ENCODE results near the gene AKT1.

The AKT1 gene

DNA sequence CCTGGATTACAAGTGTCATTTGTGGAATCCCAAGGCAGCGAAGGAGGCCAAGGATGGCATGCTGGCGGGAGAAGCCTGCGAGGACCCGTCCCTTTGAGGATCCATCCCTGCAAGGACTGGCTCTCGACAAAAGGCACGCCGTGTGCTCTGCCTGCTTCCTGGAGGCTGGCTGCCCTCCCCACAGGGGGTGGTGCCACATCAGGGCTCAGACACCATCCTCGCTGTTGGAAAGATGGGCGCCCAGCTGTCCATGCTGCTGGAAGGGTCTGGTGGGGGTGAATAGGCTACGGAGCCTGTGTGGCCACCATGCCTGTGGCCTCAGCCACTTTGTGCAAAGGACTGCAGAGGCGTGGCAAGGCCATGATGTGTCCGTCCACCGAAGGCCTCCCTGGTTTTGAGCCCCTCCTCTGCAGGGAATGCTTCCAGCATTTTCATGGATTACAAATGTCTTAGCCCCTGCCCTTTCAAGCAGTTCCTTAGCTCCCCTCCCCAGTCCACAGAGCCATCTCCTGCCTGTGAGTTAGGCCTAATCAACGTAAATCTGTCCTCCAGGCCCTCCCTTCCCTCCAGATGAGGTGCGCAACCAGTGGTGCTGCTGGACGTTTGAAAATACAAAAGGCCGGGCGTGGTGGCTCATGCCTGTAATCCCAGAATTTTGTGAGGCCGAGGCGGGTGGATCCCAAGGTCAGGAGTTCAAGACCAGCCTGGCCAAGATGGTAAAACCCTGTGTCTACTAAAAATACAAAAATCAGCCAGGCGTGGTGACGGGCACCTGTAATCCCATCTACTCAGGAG is 27.5 kb upstream of the AKT1 start:
- no peak overlapping the region for H3K4me2 ChIP-seq
- peaks cover 10% of the 10 kb centered on the region for H3K4me1 ChIP-seq (ENCODE audit: low read depth, poor library complexity, severe bottlenecking)
- no peaks in the 10 kb centered on the region for H4K20me1 ChIP-seq (ENCODE audit: insufficient read depth)
- H3K9ac ChIP-seq = no peak overlapping the region
- no peaks in the 10 kb centered on the region; the same call in 1 of the 2 replicates for H3K27me3 ChIP-seq (ENCODE audit: insufficient read depth, low read depth)
- no peak overlapping the region for H3K4me3 ChIP-seq (IDR thresholded peaks at IDR 0.05; ENCODE audit: insufficient read depth, low read depth, low read length)
- H3K36me3 ChIP-seq (ENCODE audit: insufficient read depth) = no peaks in the 10 kb centered on the region
- no peaks in the 10 kb centered on the region for H3K79me2 ChIP-seq (ENCODE audit: insufficient read depth, low read depth)
- no peak overlapping the region for H3K27ac ChIP-seq
- TF ChIP-seq, protein P1, sequence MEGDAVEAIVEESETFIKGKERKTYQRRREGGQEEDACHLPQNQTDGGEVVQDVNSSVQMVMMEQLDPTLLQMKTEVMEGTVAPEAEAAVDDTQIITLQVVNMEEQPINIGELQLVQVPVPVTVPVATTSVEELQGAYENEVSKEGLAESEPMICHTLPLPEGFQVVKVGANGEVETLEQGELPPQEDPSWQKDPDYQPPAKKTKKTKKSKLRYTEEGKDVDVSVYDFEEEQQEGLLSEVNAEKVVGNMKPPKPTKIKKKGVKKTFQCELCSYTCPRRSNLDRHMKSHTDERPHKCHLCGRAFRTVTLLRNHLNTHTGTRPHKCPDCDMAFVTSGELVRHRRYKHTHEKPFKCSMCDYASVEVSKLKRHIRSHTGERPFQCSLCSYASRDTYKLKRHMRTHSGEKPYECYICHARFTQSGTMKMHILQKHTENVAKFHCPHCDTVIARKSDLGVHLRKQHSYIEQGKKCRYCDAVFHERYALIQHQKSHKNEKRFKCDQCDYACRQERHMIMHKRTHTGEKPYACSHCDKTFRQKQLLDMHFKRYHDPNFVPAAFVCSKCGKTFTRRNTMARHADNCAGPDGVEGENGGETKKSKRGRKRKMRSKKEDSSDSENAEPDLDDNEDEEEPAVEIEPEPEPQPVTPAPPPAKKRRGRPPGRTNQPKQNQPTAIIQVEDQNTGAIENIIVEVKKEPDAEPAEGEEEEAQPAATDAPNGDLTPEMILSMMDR (conservative IDR thresholded peaks at IDR 0.05; ENCODE audit: low read depth, low read length) = no peak
- no peak overlapping the region for H2AFZ ChIP-seq (ENCODE audit: low read depth)

DNA sequence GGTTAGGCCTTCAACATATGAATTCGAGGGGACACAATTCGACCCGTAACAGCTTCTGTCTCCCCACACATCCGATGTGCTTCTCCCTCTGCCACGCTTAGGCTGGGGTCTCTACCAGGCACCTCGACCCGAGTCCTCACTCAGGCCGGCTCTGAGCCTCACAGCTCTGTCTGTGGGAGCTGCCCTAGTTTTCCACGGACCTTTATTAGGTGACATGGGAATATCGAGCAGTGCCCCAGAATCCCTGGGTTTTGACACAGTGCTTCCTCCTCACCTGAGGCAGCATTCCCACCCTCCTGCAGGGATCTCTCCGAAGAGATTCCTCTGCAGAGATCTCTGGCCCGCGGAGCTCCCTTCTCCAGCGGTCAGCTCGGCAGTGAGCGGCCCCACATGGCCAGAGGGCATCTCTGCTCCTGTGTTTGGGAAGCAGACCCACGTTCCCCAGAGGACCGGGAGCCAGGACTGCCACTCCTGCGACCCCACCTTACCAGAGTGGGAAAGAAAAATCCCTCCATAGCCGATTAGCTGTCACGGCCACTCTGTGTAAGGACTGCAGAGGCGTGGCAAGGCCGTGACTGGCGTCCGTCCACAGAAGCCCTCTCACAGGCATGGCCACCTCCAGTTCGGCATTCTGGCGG is 26.5 kb upstream of the AKT1 start:
- H3K36me3 ChIP-seq (ENCODE audit: insufficient read depth) = no peaks in the 10 kb centered on the region
- no peaks in the 10 kb centered on the region for H4K20me1 ChIP-seq (ENCODE audit: insufficient read depth)
- peaks cover under 1% of the 10 kb centered on the region for H3K4me1 ChIP-seq (ENCODE audit: low read depth, poor library complexity, severe bottlenecking)
- no peak overlapping the region for H3K4me3 ChIP-seq (IDR thresholded peaks at IDR 0.05; ENCODE audit: insufficient read depth, low read depth, low read length)
- no peak overlapping the region for H3K27ac ChIP-seq
- H3K9ac ChIP-seq = no peak overlapping the region
- TF ChIP-seq, protein P1 (conservative IDR thresholded peaks at IDR 0.05; ENCODE audit: low read depth, low read length) = no peak
- H3K27me3 ChIP-seq (ENCODE audit: insufficient read depth, low read depth) = no peaks in the 10 kb centered on the region; the same call in 1 of the 2 replicates
- H3K79me2 ChIP-seq (ENCODE audit: insufficient read depth, low read depth) = no peaks in the 10 kb centered on the region
- H2AFZ ChIP-seq (ENCODE audit: low read depth) = no peak overlapping the region
- H3K4me2 ChIP-seq = no peak overlapping the region

DNA sequence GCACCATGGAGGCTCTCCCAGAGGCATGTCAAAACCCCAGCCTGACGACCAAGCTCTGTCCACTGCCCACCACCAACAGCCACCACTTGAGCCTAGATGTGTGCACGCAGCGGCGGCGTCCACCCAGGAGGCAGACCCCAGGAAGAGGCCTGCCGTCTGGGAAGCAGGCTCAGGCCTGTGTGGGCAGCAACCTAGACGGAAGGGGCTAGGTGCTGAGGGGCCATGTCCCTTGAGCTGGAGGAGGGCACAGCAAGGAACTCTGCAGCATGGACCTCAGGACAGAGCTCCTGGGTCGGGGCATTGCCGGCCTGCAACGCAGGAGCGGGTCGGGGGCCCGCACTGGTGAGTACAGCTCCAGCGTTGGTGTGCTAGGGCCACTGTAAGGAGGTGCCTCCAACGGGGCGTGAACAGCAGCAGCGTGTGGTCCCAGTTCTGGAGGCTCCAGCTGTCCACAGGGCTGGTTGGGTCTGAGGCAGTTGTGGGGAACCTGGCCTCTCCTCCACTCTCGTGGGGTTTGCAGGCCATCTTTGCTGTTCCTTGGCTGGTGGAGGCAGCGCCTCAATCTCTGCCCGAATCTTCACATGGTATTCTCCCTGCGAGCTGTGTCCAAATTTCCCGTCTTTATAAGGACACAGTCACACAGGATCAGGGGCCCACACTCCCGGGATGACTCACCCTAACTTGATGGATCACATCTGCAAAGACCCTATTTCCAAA is 25.8 kb upstream of the AKT1 start:
- H2AFZ ChIP-seq (ENCODE audit: low read depth) = no peak overlapping the region
- H4K20me1 ChIP-seq (ENCODE audit: insufficient read depth) = no peaks in the 10 kb centered on the region
- TF ChIP-seq, protein P1 (conservative IDR thresholded peaks at IDR 0.05; ENCODE audit: low read depth, low read length) = no peak
- H3K79me2 ChIP-seq (ENCODE audit: insufficient read depth, low read depth) = no peaks in the 10 kb centered on the region
- H3K9ac ChIP-seq = no peak overlapping the region
- no peak overlapping the region for H3K4me2 ChIP-seq
- no peaks in the 10 kb centered on the region for H3K4me1 ChIP-seq (ENCODE audit: low read depth, poor library complexity, severe bottlenecking)
- no peaks in the 10 kb centered on the region; the same call in 1 of the 2 replicates for H3K27me3 ChIP-seq (ENCODE audit: insufficient read depth, low read depth)
- H3K27ac ChIP-seq = no peak overlapping the region
- H3K36me3 ChIP-seq (ENCODE audit: insufficient read depth) = no peaks in the 10 kb centered on the region
- no peak overlapping the region for H3K4me3 ChIP-seq (IDR thresholded peaks at IDR 0.05; ENCODE audit: insufficient read depth, low read depth, low read length)

DNA sequence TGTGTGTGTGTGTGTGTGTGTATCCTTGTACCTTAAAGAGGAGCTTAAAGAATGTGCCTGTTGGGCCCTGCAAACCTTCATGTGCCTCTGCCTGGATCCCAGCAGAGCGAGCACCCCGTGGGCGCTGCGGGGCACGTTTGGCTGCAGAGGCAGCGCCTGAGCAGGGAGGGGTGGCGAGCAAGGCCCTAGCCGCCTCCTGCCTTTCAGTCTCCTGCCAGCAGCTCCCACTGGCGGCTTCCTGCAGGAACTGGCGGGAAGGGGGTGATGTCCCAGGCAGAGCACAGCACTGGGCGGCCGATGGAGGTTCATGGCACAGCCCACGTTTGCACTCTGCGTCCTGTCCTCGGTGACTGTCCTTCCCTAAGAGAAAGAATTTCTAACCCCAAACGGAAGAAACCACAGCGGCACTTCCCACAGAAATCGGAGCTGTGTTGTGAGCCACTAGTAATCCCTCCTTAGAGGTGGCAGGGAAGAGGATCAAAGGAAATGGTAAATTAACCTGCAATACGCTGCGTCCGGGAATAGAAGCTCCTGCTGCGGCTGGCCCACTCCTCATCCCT is 25.2 kb upstream of the AKT1 start:
- Histone ChIP-seq H3K9ac (no peak overlapping the region), H3K27ac (no peak overlapping the region), H3K27me3 (ENCODE audit: insufficient read depth, low read depth) (no peaks in the 10 kb centered on the region; the same call in 1 of the 2 replicates), H2AFZ (ENCODE audit: low read depth) (no peak overlapping the region), H3K4me2 (no peak overlapping the region), H3K36me3 (ENCODE audit: insufficient read depth) (no peaks in the 10 kb centered on the region), H3K79me2 (ENCODE audit: insufficient read depth, low read depth) (no peaks in the 10 kb centered on the region), H4K20me1 (ENCODE audit: insufficient read depth) (no peaks in the 10 kb centered on the region), H3K4me3 (IDR thresholded peaks at IDR 0.05; ENCODE audit: insufficient read depth, low read depth, low read length) (no peak overlapping the region), H3K4me1 (ENCODE audit: low read depth, poor library complexity, severe bottlenecking) (no peaks in the 10 kb centered on the region)
- TF ChIP-seq, protein P1 (conservative IDR thresholded peaks at IDR 0.05; ENCODE audit: low read depth, low read length) = no peak

All from KMS-11 (cell line).